Liver (tissue), 3 donors: ENCODE data around the gene UNC5CL.

Experiments
- CTCF ChIP-seq: fragments of 150-350 bp; IDR thresholded peaks from 2 replicates; pipeline ENCODE4 v1.5.1; 2017; ENCODE audit warnings: improper control_type of control experiment, low read depth, low read length; ENCODE audit not compliant: missing input control
- TAF1 ChIP-seq: conservative IDR thresholded peaks from 2 replicates; pipeline ENCODE4 v1.6.1; 2016; ENCODE audit warnings: antibody characterized with exemption, mild to moderate bottlenecking
- YY1 ChIP-seq: IDR thresholded peaks from 2 replicates; pipeline ENCODE4 v1.6.1; 2016; ENCODE audit warnings: antibody characterized with exemption, mild to moderate bottlenecking
- donor health status: healthy.
- donor health status: healthy.

DNA sequence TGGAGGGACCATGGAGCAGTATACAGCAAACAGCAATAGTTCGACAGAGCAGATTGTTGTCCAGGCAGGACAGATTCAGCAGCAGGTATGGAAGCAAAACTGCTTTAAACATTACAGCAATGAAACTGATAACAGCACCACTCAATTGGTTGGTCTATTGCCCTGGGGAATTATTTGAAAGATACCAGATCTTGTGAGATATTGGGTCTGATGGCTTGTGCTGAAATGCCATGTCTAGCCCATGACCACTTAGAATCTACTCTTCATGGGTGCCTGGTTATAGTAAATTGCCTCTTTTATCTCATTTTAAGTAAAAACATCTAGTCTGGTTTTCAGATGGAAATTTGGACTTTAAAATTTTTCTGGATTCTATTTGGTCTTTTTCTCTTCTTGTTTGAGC lies 40.1 kb upstream of the UNC5CL start:
- no peak for TF ChIP-seq CTCF
- TF ChIP-seq YY1: no peak
- TF ChIP-seq TAF1: no peak
